ENCODE data around the gene C10orf62.
"Not testable (repeated sequence)": the region's sequence is repeated elsewhere in the genome, so short reads cannot be mapped to it uniquely, and the experiment has no call there.

The C10orf62 gene

GRCh38 chr10:97629289-97629688, 39.8 kb downstream of the C10orf62 start:
- DNase-seq: no peak

- DNase-seq: no peak
Observed at GRCh38 chr10:97631098-97631497, 41.6 kb downstream of the C10orf62 start.

DNA sequence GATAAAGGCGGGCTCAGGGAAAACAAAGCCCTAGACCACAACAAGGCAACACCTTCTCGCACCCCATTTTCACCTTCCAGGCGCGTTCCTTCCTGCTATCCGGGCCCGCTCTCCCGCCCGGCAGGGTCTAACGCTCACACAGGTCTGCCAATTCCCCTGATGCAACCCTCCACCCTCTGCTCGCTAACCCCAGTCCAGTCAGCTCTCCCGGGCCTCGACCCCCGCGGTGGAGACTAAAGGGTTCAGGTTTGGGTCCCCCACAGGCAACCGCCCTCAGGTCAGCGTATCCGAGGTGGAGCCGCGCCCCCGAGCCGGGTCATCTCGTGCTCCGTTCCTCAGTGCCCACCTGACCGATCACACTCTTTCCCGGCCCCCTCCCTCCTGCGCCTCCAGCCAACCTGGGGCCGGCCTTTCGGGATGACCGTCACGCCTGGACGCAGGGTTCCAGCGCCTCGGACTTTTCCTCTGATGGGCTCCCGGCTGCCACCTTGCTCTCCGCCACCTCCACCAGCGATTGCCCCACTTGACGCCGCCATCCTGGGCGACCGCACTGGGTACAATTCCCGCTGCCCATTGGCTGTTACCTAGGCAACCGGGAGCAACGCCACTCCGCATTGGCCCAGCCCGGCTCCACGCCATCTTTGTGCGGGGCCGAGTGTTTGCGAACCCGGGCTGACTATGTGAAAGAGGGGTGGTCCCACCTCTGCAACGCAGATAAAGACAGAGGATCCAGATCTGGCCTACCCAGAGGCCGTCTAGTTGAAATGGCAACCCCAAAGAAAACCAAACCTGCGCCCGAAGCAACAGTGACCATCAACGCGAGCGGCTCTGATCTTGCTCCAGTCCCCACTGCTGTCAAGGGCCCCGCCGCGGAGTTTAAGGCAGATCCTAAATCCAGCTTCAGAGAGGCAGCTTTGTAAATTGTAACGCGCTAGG, 43.7 kb downstream of the C10orf62 start, which contains the start of gene MORN4:
MORN4 (minus strand) TSS at position 552 of the 936 bp plus-strand sequence. CDS start 13,847 bp downstream, outside the sequence.
- peak; percentile 93 for DNase-seq

DNA sequence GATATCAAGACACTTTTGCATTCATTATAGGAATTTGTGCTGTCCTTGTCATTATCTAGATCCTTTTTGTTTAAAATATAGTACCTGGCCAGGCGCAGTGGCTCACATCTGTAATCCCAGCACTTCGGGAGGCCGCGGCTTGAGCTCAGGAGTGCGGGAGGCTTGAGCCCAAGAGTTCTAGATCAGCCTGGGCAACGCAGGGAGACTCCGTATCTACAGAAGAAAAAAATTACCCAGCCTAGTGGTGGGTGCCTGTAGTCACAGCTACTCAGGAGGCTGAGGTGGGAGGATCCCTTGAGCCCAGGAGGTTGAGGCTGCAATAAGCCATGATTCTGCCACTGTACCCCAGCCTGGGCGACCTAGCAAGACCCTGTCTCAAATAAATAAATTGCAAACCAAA, 44.4 kb downstream of the C10orf62 start:
- DNase-seq: peak; percentile 18

GRCh38 chr10:97635577-97635976, 46.1 kb downstream of the C10orf62 start:
- DNase-seq: no peak

- not testable (repeated sequence) for DNase-seq
Observed at GRCh38 chr10:97639090-97639489, 49.6 kb downstream of the C10orf62 start.

- peak; percentile 99 for DNase-seq
Observed at GRCh38 chr10:97640174-97640867, 50.8 kb downstream of the C10orf62 start, which contains the start of gene PI4K2A. Gene PI4K2A, plus strand, starts transcription at chr10:97640671. Its CDS starts 72 bp downstream, at chr10:97640743.
